ENCODE measurements around the gene AQP3.

DNA sequence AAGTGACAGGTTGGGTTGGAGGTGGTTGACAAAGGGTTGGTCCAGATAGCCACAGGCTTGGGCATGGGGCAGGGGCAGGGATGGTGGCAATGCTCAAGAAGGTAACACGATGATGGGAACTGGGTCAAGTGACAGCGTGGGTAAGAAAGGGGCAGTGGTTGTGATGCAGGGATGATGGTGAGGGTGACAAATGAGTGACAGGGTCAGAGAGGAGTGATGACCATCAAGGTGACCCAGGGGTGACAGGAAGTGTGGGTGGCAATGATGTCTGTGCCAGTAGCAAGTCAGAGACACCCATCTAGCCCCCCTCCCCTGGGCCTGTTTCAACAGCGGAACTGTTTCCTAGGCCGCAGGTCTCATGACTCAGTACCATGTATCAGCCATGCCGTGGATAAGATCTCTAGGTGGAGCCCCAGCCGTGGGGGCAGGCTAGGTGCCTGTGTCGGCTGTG lies 20.5 kb downstream of the AQP3 start:
- no peak for TF ChIP-seq CTCF (IDR thresholded peaks at IDR 0.05)
- TF ChIP-seq POLR2AphosphoS5 (IDR thresholded peaks at IDR 0.05), result no peak
